Astrocyte of the spinal cord (primary cell): ENCODE measurements around the gene PTTG1IP2.
A peak's percentile ranks its signal among the peaks of the same experiment; 100 is the strongest.
"Not testable (repeated sequence)": the region's sequence is repeated elsewhere in the genome, so short reads cannot be mapped to it uniquely, and the experiment has no call there.

Experiments
- DNase-seq: peaks from one replicate; pipeline ENCODE4 v3.0.0; 2011; ENCODE audit warnings: low read depth, low spot score
- H3K4me3 ChIP-seq: 2 replicates; pipeline ENCODE4 v1.5.1; 2011; ENCODE audit warnings: low read depth, mild to moderate bottlenecking, low read length, moderate library complexity
- CTCF ChIP-seq: IDR thresholded peaks from 2 replicates; pipeline ENCODE4 v1.5.1; 2012; ENCODE audit warnings: low read depth, mild to moderate bottlenecking, low read length, inconsistent platforms
- in situ Hi-C: cut with HindIII; loops from 2 replicates; pipeline ENCODE4 v1.10.0; 2017; ENCODE audit warnings: low sequenced_read_pairs

PTTG1IP2 gene

GRCh38 chr7:90458104-90458503, 11.3 kb upstream of the PTTG1IP2 start:
- in situ Hi-C loops = no loop called here
- DNase-seq = no peak
- TF ChIP-seq CTCF = no peak
- no peak overlapping the region for H3K4me3 ChIP-seq

DNA sequence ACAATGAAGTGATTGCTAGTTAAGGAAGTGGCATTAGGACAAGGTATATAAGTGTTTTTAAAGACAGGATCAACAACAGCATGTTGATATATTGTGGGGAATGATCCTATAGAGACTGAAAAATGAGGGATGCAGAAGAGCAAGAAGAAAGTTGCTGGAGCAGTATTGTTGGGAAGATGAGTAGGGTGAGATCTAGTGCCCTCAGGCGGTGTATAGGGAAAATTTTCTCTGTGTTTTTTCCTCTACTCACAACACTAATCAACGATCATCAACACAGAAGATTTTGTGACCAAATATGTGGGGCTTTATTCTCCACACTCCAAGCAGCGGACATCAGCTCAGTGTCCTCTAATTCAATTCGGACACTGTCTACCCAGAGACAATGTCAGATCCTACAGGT, 9.6 kb upstream of the PTTG1IP2 start:
- in situ Hi-C loops = no loop called here
- peak; percentile 34 for TF ChIP-seq CTCF
- DNase-seq = no peak
- H3K4me3 ChIP-seq = no peak overlapping the region

- no peak for DNase-seq
- in situ Hi-C loops = no loop called here
- TF ChIP-seq CTCF = no peak
- no peak overlapping the region for H3K4me3 ChIP-seq
These were observed 8.2 kb upstream of the PTTG1IP2 start for GRCh38 chr7:90461219-90461618.

DNA sequence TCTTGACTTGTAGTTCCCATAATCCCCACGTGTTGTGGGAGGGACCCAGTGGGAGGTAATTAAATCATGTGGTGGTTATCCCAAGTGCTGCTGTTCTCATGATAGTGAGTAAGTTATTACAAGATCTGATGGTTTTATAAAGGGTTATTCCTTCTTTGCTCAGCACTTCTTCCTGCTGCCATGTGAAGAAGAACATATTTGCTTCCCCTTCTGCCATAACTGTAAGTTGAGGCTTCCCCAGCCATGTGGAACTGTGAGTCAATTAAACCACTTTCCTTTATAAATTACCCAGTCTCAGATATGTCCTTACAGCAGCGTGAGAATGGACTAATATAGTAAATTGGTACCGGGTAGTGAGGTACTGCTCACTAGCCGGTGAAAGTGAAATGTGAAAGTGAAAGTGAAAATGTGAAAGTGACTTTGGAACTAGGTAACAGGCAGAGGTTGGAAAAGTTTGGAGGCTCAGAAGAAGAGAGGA, 6.2 kb upstream of the PTTG1IP2 start:
- DNase-seq, H3K4me3 ChIP-seq, in situ Hi-C loops: not testable (repeated sequence)

- TF ChIP-seq CTCF = no peak
- in situ Hi-C loops = no loop called here
- no peak for DNase-seq
- no peak overlapping the region for H3K4me3 ChIP-seq
These were observed 3.6 kb upstream of the PTTG1IP2 start for GRCh38 chr7:90465816-90466215.

DNA sequence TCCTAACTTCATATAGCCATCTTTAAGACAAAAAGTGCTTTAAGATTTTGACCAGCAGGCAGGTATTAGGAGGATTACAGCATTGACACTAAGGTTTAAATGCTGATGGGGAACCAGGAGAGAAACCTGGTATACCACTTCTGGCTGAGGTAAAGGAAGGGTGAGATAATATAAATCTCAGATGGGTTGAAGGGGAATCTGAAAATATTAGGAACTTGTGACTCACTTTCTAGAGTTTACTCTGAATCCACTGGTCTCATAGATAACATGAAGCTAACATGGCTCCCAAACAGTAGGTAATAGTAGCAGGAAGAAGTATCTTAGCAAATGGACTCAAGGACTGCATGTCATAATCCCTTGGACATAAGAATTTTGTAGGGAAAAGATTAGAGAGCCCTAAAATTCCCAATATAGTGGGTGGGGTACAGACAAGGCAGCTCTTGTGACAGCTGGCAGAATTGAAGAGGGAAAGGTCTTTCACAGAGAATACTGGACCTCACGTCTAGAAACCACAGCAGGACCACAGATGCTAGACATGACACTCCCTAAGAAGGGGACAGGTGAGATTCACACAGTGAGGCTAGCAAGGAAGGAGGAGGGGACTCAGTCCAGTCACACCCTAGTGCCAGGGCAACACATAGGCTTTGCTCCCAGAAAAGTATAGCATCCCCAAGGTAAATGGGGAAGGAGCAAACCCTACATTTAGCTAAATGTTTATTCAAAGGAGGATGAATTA, 3.5 kb downstream of the PTTG1IP2 start:
- in situ Hi-C loops = no loop called here
- DNase-seq = no peak
- TF ChIP-seq CTCF = no peak
- H3K4me3 ChIP-seq = no peak overlapping the region

GRCh38 chr7:90473814-90474213, 4.4 kb downstream of the PTTG1IP2 start:
- no peak for DNase-seq
- no peak for TF ChIP-seq CTCF
- H3K4me3 ChIP-seq = no peak overlapping the region
- in situ Hi-C loops = no loop called here
